ENCODE measurements around the gene FBXW7. TPM values are rescaled to one million over a fixed set of nuclear protein-coding genes. Genes with fewer than 3 reads are reported as not detected.

Gene FBXW7
- polyA plus RNA-seq, 1 of the 3 experiments (the other 2 are of a cell fraction), result 7.7 TPM

GRCh38 chr4:152417673-152418072, 118.2 kb downstream of the FBXW7 start:
- Histone ChIP-seq H3K4me1 (ENCODE audit: control insufficient read depth in 1 of 2, insufficient read depth in 2 of 2, low read depth in 1 of 2, low read length in 1 of 2) (peaks cover 5 to 24% of the 10 kb centered on the region in 2 experiments; a peak in 3 of 4 replicates), H2AFZ (ENCODE audit: low read depth) (no peak overlapping the region), H3K4me2 (no peak overlapping the region), H3K79me2 (ENCODE audit: insufficient read depth) (peaks cover 30% of the 10 kb centered on the region; the same call in 1 of the 2 replicates), H4K20me1 (ENCODE audit: insufficient read depth) (peaks cover 10% of the 10 kb centered on the region), H3K27me3 (ENCODE audit: insufficient read depth) (no peaks in the 10 kb centered on the region), H3F3A (replicated peaks; ENCODE audit: insufficient read depth) (no peaks in the 10 kb centered on the region), H3K36me3 (replicated peaks in 1 of 2; ENCODE audit: control insufficient read depth in 1 of 2, insufficient read depth in 2 of 2, low read length in 1 of 2) (peaks cover 0 to 5% of the 10 kb centered on the region in 2 experiments), H3K9me3 (no peaks in the 10 kb centered on the region), H3K4me3 (ENCODE audit: low read depth in 2 of 2, low read length in 1 of 2) (no peak overlapping the region), H3K27ac (ENCODE audit: low read depth in 2 of 2, low read length in 1 of 2) (no peak overlapping the region), H3K9ac (no peak overlapping the region), H3K9me2 (no peaks in the 10 kb centered on the region)
- ChIA-PET POLR2A (no interaction called here), CTCF (interaction anchor here (1.8 to 4.1 kb wide), 2 partner anchors 9 to 83 kb away, joined by 5 to 30 read pairs; no protein-coding TSS in a partner anchor)
- no peak for DNase-seq
- WGBS (ENCODE audit: low lambda C conversion rate), result 100% methylated on average over 2 of the region's 2 CpGs
- TF ChIP-seq, protein P1, sequence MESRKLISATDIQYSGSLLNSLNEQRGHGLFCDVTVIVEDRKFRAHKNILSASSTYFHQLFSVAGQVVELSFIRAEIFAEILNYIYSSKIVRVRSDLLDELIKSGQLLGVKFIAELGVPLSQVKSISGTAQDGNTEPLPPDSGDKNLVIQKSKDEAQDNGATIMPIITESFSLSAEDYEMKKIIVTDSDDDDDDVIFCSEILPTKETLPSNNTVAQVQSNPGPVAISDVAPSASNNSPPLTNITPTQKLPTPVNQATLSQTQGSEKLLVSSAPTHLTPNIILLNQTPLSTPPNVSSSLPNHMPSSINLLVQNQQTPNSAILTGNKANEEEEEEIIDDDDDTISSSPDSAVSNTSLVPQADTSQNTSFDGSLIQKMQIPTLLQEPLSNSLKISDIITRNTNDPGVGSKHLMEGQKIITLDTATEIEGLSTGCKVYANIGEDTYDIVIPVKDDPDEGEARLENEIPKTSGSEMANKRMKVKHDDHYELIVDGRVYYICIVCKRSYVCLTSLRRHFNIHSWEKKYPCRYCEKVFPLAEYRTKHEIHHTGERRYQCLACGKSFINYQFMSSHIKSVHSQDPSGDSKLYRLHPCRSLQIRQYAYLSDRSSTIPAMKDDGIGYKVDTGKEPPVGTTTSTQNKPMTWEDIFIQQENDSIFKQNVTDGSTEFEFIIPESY (IDR thresholded peaks at IDR 0.05; ENCODE audit: borderline replicate concordance, low read depth), result no peak
- TF ChIP-seq RCOR1 (IDR thresholded peaks at IDR 0.05; ENCODE audit: low read length) (no peak), FOSL2 (IDR thresholded peaks at IDR 0.05; ENCODE audit: borderline replicate concordance, low read depth) (no peak)
- TF ChIP-seq, protein P2, sequence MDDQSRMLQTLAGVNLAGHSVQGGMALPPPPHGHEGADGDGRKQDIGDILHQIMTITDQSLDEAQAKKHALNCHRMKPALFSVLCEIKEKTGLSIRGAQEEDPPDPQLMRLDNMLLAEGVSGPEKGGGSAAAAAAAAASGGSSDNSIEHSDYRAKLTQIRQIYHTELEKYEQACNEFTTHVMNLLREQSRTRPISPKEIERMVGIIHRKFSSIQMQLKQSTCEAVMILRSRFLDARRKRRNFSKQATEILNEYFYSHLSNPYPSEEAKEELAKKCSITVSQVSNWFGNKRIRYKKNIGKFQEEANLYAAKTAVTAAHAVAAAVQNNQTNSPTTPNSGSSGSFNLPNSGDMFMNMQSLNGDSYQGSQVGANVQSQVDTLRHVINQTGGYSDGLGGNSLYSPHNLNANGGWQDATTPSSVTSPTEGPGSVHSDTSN (IDR thresholded peaks at IDR 0.05), result no peak

DNA sequence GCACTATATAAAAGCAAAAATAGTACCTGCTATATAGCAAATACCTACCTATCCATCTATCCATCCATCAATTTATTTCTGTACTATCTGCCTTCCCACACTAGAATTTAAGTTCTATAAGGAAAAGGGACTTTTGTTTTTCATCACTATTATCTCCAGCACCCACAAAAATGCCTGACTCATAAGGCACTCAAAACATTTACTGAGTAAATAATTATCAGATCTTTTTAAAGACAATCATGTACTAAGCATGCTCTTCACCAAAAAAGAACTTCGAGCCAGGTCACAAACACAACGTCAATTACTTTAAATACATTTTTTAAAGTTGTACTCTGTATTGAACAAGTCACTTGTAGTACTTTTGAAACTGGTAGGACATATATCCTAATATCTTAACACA, 119.9 kb downstream of the FBXW7 start:
- Histone ChIP-seq H3K36me3 (replicated peaks in 1 of 2; ENCODE audit: control insufficient read depth in 1 of 2, insufficient read depth in 2 of 2, low read length in 1 of 2) (peaks cover 0 to 8% of the 10 kb centered on the region in 2 experiments), H3K27ac (ENCODE audit: low read depth in 2 of 2, low read length in 1 of 2) (no peak overlapping the region), H3K4me3 (ENCODE audit: low read depth in 2 of 2, low read length in 1 of 2) (no peak overlapping the region), H3K79me2 (ENCODE audit: insufficient read depth) (peaks cover 32% of the 10 kb centered on the region; the same call in 1 of the 2 replicates), H3K9me2 (no peaks in the 10 kb centered on the region), H3K4me2 (no peak overlapping the region), H3K9ac (no peak overlapping the region), H4K20me1 (ENCODE audit: insufficient read depth) (peaks cover 10% of the 10 kb centered on the region), H3K9me3 (no peaks in the 10 kb centered on the region), H3K4me1 (ENCODE audit: control insufficient read depth in 1 of 2, insufficient read depth in 2 of 2, low read depth in 1 of 2, low read length in 1 of 2) (peaks cover 3 to 24% of the 10 kb centered on the region in 2 experiments; a peak in 3 of 4 replicates), H3F3A (replicated peaks; ENCODE audit: insufficient read depth) (no peaks in the 10 kb centered on the region), H3K27me3 (ENCODE audit: insufficient read depth) (no peaks in the 10 kb centered on the region), H2AFZ (ENCODE audit: low read depth) (no peak overlapping the region)
- TF ChIP-seq, protein P2 (IDR thresholded peaks at IDR 0.05), result peak; percentile 20; the same call in 1 of the 2 replicates
- no peak for TF ChIP-seq MXI1 (IDR thresholded peaks at IDR 0.05; ENCODE audit: low read depth, low read length)
- TF ChIP-seq TCF12 (IDR thresholded peaks at IDR 0.05), result 0 out of 2 replicates have a peak, but pooled peaks have one; percentile 13
- WGBS (ENCODE audit: low lambda C conversion rate), result 55% methylated on average over 2 of the region's 2 CpGs
- ChIA-PET POLR2A (no interaction called here), CTCF (interaction anchor here (1.5 kb wide), 1 partner anchor 30 kb away, joined by 4 read pairs; no protein-coding TSS in a partner anchor)
- DNase-seq, result no peak
